NK-92 treated with Interleukin-12 subunit alpha and Interleukin-12 subunit beta, amount 100 ng/mL, for 24 hours (cell line): ENCODE measurements around the gene GPR18.
"Not testable (repeated sequence)": the region's sequence is repeated elsewhere in the genome, so short reads cannot be mapped to it uniquely, and the experiment has no call there.

Experiments used
- DNase-seq: peaks from one replicate; lab custom pipeline; 2025; lab: John Stamatoyannopoulos, UW

GPR18 gene

GRCh38 chr13:99266827-99267226 lies 8.6 kb upstream of the GPR18 start:
- no peak for DNase-seq

GRCh38 chr13:99265821-99266426 lies 7.7 kb upstream of the GPR18 start:
- DNase-seq: no peak

- DNase-seq: no peak
These were observed 7.1 kb upstream of the GPR18 start for GRCh38 chr13:99265162-99265800.

DNA sequence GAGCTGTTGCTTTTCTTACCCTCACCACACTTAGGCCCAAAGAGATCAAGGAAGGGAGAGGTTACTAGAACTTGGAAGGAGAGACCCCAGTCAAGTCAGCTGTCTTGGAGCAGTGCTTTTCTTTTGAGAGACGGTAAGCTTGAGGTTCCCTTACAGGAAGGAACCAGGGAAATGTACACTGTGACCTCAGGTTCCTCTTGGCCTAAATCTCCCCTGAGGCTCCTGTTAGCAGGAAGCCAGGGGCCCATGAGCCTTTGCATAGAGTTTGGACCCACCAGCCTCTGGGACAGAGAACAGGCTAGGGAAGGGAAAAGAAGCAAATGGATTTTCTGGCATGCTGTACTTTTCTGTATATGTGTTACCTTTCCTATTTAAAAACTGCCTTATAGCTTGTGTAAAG lies 5.9 kb upstream of the GPR18 start:
- no peak for DNase-seq

GRCh38 chr13:99263126-99263785 lies 5.1 kb upstream of the GPR18 start:
- no peak for DNase-seq

DNA sequence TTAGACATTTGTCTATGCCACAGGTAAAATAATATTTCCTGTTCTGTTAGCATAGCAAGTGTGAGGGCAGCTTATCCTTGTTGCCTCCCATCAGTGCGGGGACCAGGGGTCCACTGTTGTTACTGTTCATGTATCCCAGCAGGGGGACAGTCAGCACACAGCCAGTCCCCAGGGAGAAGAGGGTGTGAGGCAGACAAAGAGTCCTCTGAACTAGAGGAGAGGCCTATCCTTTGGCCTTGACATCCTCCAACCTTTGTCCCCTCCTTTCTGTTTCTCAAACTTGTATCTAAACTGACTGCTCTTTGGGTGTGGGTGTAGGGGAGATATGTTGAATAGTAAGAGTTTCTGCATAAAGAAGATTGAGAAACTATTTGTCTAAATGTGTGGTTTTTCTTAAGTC lies 2.9 kb upstream of the GPR18 start:
- DNase-seq: no peak

DNA sequence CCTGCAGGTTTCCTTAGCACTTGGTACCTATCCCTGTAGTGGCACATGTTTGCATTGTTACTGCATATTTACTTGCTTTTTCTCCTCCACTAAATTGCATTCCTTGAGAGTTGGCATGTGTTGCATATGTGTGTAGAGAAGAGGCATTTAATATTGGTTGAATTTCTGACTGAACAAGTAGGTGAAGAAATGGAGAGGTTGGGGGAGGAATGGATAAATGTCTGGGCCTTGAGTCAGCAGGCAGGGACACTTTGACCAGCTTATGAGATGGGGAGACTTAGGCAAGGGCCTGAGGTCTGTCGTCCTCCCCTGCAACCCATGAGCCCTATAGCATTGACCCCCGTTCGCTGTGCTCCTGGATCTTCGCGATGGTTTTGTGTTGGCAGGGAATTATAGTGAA lies 2.0 kb upstream of the GPR18 start:
- no peak for DNase-seq

- no peak for DNase-seq
These were observed 767 bp upstream of the GPR18 start for GRCh38 chr13:99258946-99259345.

- DNase-seq: no peak
These were observed 888 bp downstream of the GPR18 start for GRCh38 chr13:99257291-99257690.

DNA sequence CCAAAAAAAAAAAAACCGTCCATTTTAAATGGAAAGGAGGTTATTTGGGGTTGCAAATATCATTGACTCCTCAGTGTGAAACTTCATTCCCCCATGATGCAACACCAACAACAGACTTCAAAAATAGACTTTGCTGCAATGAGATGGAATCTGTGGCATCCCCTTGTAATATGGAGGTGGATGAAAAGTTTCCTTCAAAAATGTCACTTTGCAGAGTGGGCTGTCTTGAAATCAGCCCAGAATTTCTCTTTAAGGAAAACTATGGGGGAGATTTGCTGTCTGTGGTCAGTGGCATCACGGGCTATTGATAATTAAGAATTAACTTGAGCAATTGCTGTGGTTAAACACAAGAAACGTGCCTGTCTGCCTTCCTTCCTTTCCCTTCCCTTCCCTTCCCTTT lies 1.5 kb downstream of the GPR18 start:
- no peak for DNase-seq

DNA sequence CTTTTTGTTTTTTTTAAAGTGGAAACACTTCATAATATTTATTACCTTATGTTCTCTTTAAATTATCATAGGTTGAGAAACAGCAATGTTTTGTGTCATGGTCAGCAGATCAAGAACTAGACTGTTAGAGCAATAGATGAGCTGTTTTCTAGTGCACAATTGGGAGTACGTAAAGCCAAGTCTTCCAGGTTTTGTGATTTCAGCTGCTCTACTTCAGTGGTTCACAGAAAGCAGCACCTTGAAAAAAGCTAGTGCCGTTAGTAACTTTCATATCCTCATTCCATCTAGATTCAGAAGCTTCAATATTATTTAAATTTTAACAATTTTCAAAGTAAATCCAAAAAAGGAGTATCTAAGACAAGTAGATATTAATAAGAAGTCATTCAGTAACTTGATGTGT lies 1.9 kb downstream of the GPR18 start:
- DNase-seq: no peak

DNA sequence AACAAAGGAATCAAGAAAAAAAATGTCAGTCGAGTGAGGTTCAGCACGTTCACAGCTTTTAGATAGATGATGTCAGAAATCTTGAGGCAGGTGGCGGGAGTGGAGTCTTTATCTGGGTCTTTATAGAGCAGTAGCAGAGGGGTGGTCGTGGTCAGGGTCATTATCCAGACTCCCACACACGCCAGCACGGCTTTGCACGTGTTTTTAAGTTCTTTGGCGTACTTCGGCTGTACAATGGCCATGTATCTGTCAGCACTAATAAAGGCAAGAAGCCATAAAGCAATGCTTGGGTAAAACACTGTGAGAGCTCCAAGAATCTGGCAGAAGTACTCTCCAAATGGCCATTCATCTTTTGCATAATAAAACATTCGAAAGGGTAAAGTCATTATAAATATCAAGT lies 2.9 kb downstream of the GPR18 start:
- DNase-seq: no peak

DNA sequence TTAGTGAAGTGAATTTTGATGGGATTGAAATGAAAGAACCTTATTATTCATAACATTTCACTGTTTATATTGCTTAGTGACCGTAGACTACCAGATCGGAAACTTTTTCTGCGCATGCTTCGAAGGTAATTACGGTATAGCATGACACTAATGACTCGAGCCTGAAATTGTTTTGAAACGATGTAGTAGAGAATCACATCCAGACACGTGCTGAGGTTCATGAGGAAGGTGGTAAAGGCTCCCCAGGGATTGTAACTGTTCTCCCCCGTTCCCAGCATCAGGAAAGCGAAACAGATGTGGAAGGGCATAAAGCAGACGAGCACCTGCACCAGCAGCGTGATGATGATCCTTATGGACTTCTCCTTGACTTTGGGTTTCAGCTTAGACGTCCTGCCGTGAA lies 3.3 kb downstream of the GPR18 start:
- no peak for DNase-seq

- DNase-seq: no peak
These were observed 6.3 kb downstream of the GPR18 start for GRCh38 chr13:99251921-99252320.

GRCh38 chr13:99250982-99251825 lies 7.0 kb downstream of the GPR18 start:
- no peak for DNase-seq

- DNase-seq: not testable (repeated sequence)
These were observed 8.6 kb downstream of the GPR18 start for GRCh38 chr13:99249606-99250005.

- not testable (repeated sequence) for DNase-seq
These were observed 9.0 kb downstream of the GPR18 start for GRCh38 chr13:99249178-99249577.

GRCh38 chr13:99246100-99246499 lies 12.1 kb downstream of the GPR18 start:
- DNase-seq: no peak

GRCh38 chr13:99237981-99238662 lies 20.1 kb downstream of the GPR18 start:
- DNase-seq: peak; percentile 38

DNA sequence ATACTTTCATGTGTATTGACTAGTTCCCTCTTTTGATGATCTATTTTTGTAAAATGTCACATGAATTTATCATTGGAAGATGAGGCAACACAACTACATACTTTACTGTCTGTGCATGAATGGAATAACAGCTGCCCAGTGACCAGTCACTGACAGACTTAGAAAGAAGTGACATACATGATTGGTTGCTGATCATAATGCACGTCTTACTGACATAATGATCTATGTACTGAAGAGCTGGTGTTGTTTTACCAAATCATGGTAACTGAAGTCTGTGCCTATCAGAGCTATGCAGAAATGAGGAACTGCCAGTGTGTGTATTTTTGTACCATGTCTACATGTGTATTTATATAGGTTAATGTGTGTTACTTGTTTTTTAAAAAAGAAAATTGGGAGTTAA lies 26.5 kb downstream of the GPR18 start:
- no peak for DNase-seq

GRCh38 chr13:99230991-99231390 lies 27.2 kb downstream of the GPR18 start:
- no peak for DNase-seq

- not testable (repeated sequence) for DNase-seq
These were observed 27.6 kb downstream of the GPR18 start for GRCh38 chr13:99230588-99230987.
